ENCODE results near the gene RANGRF. TPM values are rescaled to one million over a fixed set of nuclear protein-coding genes. Genes with fewer than 3 reads are reported as not detected.

The RANGRF gene
- total and polyA plus RNA-seq, 9 of the 15 experiments (the other 6 are each of a cell fraction or from before 2014, with no cell fraction given): 7.6 to 60.0 (median 16.0) TPM

- TF ChIP-seq JUND (IDR thresholded peaks at IDR 0.05; ENCODE audit: borderline replicate concordance, low read depth, low read length) (0 out of 2 replicates have a peak, but pooled peaks have one; percentile 12), JUND (tag; IDR thresholded peaks at IDR 0.05; ENCODE audit: borderline replicate concordance, low read depth, low read length) (no peak), ATF7 (IDR thresholded peaks at IDR 0.05) (0 out of 2 replicates have a peak, but pooled peaks have one; percentile 38), ZNF766 (CRISPR knock-in tag; conservative IDR thresholded peaks at IDR 0.05) (peak; percentile 67), MEIS2 (IDR thresholded peaks at IDR 0.05; ENCODE audit: partially characterized antibody) (peak; percentile 80), ZC3H4 (CRISPR knock-in tag; IDR thresholded peaks at IDR 0.05; ENCODE audit: borderline replicate concordance) (no peak), RBM17 (IDR thresholded peaks at IDR 0.05; ENCODE audit: borderline replicate concordance, low read depth, low read length) (no peak)
- TF ChIP-seq, protein P1, sequence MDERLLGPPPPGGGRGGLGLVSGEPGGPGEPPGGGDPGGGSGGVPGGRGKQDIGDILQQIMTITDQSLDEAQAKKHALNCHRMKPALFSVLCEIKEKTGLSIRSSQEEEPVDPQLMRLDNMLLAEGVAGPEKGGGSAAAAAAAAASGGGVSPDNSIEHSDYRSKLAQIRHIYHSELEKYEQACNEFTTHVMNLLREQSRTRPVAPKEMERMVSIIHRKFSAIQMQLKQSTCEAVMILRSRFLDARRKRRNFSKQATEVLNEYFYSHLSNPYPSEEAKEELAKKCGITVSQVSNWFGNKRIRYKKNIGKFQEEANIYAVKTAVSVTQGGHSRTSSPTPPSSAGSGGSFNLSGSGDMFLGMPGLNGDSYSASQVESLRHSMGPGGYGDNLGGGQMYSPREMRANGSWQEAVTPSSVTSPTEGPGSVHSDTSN (CRISPR knock-in tag; IDR thresholded peaks at IDR 0.05; ENCODE audit: low read depth): no peak
- TF ChIP-seq, protein P1 (tag; conservative IDR thresholded peaks at IDR 0.05; ENCODE audit: low read depth): peak; percentile 58; the same call in 1 of the 2 replicates
- TF ChIP-seq, protein P2, sequence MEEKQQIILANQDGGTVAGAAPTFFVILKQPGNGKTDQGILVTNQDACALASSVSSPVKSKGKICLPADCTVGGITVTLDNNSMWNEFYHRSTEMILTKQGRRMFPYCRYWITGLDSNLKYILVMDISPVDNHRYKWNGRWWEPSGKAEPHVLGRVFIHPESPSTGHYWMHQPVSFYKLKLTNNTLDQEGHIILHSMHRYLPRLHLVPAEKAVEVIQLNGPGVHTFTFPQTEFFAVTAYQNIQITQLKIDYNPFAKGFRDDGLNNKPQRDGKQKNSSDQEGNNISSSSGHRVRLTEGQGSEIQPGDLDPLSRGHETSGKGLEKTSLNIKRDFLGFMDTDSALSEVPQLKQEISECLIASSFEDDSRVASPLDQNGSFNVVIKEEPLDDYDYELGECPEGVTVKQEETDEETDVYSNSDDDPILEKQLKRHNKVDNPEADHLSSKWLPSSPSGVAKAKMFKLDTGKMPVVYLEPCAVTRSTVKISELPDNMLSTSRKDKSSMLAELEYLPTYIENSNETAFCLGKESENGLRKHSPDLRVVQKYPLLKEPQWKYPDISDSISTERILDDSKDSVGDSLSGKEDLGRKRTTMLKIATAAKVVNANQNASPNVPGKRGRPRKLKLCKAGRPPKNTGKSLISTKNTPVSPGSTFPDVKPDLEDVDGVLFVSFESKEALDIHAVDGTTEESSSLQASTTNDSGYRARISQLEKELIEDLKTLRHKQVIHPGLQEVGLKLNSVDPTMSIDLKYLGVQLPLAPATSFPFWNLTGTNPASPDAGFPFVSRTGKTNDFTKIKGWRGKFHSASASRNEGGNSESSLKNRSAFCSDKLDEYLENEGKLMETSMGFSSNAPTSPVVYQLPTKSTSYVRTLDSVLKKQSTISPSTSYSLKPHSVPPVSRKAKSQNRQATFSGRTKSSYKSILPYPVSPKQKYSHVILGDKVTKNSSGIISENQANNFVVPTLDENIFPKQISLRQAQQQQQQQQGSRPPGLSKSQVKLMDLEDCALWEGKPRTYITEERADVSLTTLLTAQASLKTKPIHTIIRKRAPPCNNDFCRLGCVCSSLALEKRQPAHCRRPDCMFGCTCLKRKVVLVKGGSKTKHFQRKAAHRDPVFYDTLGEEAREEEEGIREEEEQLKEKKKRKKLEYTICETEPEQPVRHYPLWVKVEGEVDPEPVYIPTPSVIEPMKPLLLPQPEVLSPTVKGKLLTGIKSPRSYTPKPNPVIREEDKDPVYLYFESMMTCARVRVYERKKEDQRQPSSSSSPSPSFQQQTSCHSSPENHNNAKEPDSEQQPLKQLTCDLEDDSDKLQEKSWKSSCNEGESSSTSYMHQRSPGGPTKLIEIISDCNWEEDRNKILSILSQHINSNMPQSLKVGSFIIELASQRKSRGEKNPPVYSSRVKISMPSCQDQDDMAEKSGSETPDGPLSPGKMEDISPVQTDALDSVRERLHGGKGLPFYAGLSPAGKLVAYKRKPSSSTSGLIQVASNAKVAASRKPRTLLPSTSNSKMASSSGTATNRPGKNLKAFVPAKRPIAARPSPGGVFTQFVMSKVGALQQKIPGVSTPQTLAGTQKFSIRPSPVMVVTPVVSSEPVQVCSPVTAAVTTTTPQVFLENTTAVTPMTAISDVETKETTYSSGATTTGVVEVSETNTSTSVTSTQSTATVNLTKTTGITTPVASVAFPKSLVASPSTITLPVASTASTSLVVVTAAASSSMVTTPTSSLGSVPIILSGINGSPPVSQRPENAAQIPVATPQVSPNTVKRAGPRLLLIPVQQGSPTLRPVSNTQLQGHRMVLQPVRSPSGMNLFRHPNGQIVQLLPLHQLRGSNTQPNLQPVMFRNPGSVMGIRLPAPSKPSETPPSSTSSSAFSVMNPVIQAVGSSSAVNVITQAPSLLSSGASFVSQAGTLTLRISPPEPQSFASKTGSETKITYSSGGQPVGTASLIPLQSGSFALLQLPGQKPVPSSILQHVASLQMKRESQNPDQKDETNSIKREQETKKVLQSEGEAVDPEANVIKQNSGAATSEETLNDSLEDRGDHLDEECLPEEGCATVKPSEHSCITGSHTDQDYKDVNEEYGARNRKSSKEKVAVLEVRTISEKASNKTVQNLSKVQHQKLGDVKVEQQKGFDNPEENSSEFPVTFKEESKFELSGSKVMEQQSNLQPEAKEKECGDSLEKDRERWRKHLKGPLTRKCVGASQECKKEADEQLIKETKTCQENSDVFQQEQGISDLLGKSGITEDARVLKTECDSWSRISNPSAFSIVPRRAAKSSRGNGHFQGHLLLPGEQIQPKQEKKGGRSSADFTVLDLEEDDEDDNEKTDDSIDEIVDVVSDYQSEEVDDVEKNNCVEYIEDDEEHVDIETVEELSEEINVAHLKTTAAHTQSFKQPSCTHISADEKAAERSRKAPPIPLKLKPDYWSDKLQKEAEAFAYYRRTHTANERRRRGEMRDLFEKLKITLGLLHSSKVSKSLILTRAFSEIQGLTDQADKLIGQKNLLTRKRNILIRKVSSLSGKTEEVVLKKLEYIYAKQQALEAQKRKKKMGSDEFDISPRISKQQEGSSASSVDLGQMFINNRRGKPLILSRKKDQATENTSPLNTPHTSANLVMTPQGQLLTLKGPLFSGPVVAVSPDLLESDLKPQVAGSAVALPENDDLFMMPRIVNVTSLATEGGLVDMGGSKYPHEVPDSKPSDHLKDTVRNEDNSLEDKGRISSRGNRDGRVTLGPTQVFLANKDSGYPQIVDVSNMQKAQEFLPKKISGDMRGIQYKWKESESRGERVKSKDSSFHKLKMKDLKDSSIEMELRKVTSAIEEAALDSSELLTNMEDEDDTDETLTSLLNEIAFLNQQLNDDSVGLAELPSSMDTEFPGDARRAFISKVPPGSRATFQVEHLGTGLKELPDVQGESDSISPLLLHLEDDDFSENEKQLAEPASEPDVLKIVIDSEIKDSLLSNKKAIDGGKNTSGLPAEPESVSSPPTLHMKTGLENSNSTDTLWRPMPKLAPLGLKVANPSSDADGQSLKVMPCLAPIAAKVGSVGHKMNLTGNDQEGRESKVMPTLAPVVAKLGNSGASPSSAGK (IDR thresholded peaks at IDR 0.05): peak; percentile 80
Observed at GRCh38 chr17:8337802-8338752, 49.6 kb downstream of the RANGRF start (continued).

Measured in K562 (cell line).